ENCODE measurements around the gene AMER2.

- no peak for TF ChIP-seq POLR2AphosphoS5 (IDR thresholded peaks at IDR 0.05)
- no peak for TF ChIP-seq CTCF (IDR thresholded peaks at IDR 0.05; ENCODE audit: poor library complexity, severe bottlenecking)
- no peak for TF ChIP-seq TAF1 (IDR thresholded peaks at IDR 0.05; ENCODE audit: low read depth)
- no peak for TF ChIP-seq EZH2 (IDR thresholded peaks at IDR 0.05; ENCODE audit: borderline replicate concordance, insufficient read depth, low read length, poor library complexity, severe bottlenecking)
- no peak for TF ChIP-seq RAD21 (conservative IDR thresholded peaks at IDR 0.05)
- TF ChIP-seq REST (IDR thresholded peaks at IDR 0.05; ENCODE audit: borderline replicate concordance), result no peak
- no peak for TF ChIP-seq EP300 (conservative IDR thresholded peaks at IDR 0.05; ENCODE audit: poor library complexity, severe bottlenecking)
- TF ChIP-seq MXI1 (conservative IDR thresholded peaks at IDR 0.05; ENCODE audit: poor library complexity, severe bottlenecking), result no peak
These were observed 20.4 kb downstream of the AMER2 start for GRCh38 chr13:25151626-25152195.

Data from neural cell (in vitro differentiated cells).